Measurements from ENCODE around the gene XXYLT1. TPM values are rescaled to one million over a fixed set of nuclear protein-coding genes. Genes with fewer than 3 reads are reported as not detected.

XXYLT1 gene
- total RNA-seq, 1 donor from 2014 or later: 41.1 TPM

GRCh38 chr3:195134431-195134830 is 136.5 kb downstream of the XXYLT1 start:
- Mint-ChIP-seq H3K27ac (ENCODE audit: unreplicated experiment) (no peak overlapping the region), H3K9me3 (no peaks in the 10 kb centered on the region), H3K4me1 (no peaks in the 10 kb centered on the region), H3K36me3 (ENCODE audit: low read depth) (no peaks in the 10 kb centered on the region), H3K4me3 (no peak overlapping the region), H3K27me3 (ENCODE audit: low read depth) (no peaks in the 10 kb centered on the region)
- TF ChIP-seq, protein P1, sequence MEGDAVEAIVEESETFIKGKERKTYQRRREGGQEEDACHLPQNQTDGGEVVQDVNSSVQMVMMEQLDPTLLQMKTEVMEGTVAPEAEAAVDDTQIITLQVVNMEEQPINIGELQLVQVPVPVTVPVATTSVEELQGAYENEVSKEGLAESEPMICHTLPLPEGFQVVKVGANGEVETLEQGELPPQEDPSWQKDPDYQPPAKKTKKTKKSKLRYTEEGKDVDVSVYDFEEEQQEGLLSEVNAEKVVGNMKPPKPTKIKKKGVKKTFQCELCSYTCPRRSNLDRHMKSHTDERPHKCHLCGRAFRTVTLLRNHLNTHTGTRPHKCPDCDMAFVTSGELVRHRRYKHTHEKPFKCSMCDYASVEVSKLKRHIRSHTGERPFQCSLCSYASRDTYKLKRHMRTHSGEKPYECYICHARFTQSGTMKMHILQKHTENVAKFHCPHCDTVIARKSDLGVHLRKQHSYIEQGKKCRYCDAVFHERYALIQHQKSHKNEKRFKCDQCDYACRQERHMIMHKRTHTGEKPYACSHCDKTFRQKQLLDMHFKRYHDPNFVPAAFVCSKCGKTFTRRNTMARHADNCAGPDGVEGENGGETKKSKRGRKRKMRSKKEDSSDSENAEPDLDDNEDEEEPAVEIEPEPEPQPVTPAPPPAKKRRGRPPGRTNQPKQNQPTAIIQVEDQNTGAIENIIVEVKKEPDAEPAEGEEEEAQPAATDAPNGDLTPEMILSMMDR (conservative IDR thresholded peaks at IDR 0.05): no peak
- DNase-seq (ENCODE audit: low read depth, low spot score): no peak

DNA sequence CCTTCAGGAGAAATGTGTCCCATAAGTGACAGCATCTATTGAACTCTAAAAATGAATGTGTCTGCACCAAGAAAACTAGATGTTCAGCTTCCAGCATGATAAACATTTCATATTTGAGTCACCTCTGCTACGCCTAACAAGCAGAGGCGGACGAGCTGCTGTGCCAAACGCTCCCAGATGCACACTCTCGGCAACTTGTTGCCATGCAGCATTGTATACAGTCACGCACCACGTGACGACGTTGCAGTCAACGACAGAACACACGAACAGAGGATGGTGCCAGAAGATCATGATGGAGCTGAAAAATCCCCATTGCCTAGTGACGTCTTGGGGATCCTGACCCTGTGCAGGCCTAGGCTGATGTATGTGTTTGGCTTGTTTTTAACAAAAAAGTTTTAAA is 137.5 kb downstream of the XXYLT1 start:
- Mint-ChIP-seq H3K4me3 (no peak overlapping the region), H3K27me3 (ENCODE audit: low read depth) (no peaks in the 10 kb centered on the region), H3K4me1 (no peaks in the 10 kb centered on the region), H3K36me3 (ENCODE audit: low read depth) (no peaks in the 10 kb centered on the region), H3K27ac (ENCODE audit: unreplicated experiment) (no peak overlapping the region), H3K9me3 (no peaks in the 10 kb centered on the region)
- no peak for DNase-seq (ENCODE audit: low read depth, low spot score)
- TF ChIP-seq, protein P1 (conservative IDR thresholded peaks at IDR 0.05): no peak

GRCh38 chr3:195133013-195133412 is 137.9 kb downstream of the XXYLT1 start:
- no peaks in the 10 kb centered on the region for H3K27me3 Mint-ChIP-seq (ENCODE audit: low read depth)
- no peak overlapping the region for H3K27ac Mint-ChIP-seq (ENCODE audit: unreplicated experiment)
- no peak overlapping the region for H3K4me3 Mint-ChIP-seq
- H3K36me3 Mint-ChIP-seq (ENCODE audit: low read depth): no peaks in the 10 kb centered on the region
- TF ChIP-seq, protein P1 (conservative IDR thresholded peaks at IDR 0.05): no peak
- H3K4me1 Mint-ChIP-seq: no peaks in the 10 kb centered on the region
- H3K9me3 Mint-ChIP-seq: no peaks in the 10 kb centered on the region
- DNase-seq (ENCODE audit: low read depth, low spot score): no peak

- Mint-ChIP-seq H3K4me1 (no peaks in the 10 kb centered on the region), H3K9me3 (no peaks in the 10 kb centered on the region), H3K27me3 (ENCODE audit: low read depth) (no peaks in the 10 kb centered on the region), H3K36me3 (ENCODE audit: low read depth) (no peaks in the 10 kb centered on the region), H3K4me3 (no peak overlapping the region), H3K27ac (ENCODE audit: unreplicated experiment) (no peak overlapping the region)
- TF ChIP-seq, protein P1 (conservative IDR thresholded peaks at IDR 0.05): no peak
- DNase-seq (ENCODE audit: low read depth, low spot score): no peak
These were observed 139.8 kb downstream of the XXYLT1 start for GRCh38 chr3:195131176-195131575.

DNA sequence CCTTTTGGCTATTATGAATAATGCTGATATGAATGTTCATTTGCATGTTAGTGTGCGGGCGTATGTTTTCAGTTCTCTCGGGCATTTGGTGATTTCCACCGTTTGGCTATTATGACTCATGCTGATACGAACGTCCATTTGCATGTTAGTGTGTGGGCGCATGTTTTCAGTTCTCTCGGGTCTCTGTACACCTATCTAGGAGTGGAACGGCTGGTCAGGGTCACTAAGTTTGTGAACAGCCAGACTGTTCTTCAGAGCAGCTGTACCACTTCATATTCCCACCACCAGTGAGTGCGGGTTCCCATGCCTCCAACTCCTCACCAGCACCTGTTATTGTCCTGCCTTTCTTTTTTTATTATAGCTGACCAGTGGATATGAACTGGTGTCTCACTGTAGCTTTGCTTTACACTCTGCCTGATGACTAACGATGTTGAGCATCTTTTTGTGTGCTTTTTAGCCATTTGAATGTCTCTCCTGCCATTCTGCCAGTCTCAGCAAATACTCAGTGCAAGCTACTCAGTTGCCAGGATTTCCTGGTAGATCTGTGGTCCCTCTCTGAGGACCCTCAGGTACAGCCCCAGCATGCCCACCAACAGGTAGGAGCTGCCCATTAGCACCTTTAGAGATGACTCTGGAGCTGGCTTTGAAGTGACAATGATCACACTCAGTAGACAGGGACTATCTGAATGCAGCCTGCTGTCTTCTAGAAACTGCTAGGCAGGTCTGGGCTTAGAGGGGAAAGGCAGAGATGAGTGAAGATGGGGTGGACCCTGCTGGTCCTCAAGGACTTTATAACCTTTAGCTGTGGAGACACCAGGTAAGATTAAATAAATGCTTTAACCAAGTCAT is 141.1 kb downstream of the XXYLT1 start:
- no peaks in the 10 kb centered on the region for H3K27me3 Mint-ChIP-seq (ENCODE audit: low read depth)
- no peak overlapping the region for H3K4me3 Mint-ChIP-seq
- peak overlapping the region; percentile 36 for H3K27ac Mint-ChIP-seq (ENCODE audit: unreplicated experiment)
- no peaks in the 10 kb centered on the region for H3K36me3 Mint-ChIP-seq (ENCODE audit: low read depth)
- H3K9me3 Mint-ChIP-seq: no peaks in the 10 kb centered on the region
- TF ChIP-seq, protein P1 (conservative IDR thresholded peaks at IDR 0.05): no peak
- no peaks in the 10 kb centered on the region for H3K4me1 Mint-ChIP-seq
- DNase-seq (ENCODE audit: low read depth, low spot score): no peak
